SK-N-SH (cell line): ENCODE data around the gene CSF2RB. TPM values are rescaled to one million over a fixed set of nuclear protein-coding genes. Genes with fewer than 3 reads are reported as not detected.

ENCODE experiments used
- CTCF ChIA-PET: fragments of 300-600, 350-600 bp; formaldehyde crosslinking; extraction: SDS; loops from one replicate; lab custom pipeline; 2021; lab: Yijun Ruan, JAX
- POLR2A ChIA-PET: fragments of 350-600 bp; sonication (Branson Sonifier 250); formaldehyde crosslinking; extraction: SDS; loops from one replicate; lab custom pipeline; 2020; ENCODE audit warnings: antibody characterized with exemption, inconsistent platforms; lab: Yijun Ruan, JAX
- DNase-seq: peaks from one replicate; pipeline ENCODE4 v3.0.0; 2012
- H2AFZ ChIP-seq: fragments of 200-600 bp; sonication (generic); 2 replicates; pipeline ENCODE4 v1.8.1; 2016; ENCODE audit warnings: antibody characterized with exemption, mild to moderate bottlenecking, low read depth
- H3F3A ChIP-seq: fragments of 200-600 bp; sonication (generic); replicated peaks from 2 replicates; pipeline ENCODE3; 2016; ENCODE audit warnings: antibody characterized with exemption, mild to moderate bottlenecking; ENCODE audit not compliant: insufficient read depth
- H3K27ac ChIP-seq, 2 experiments: fragments of 200-500 bp in 1 of 2; fragments of 200-600 bp in 1 of 2; sonication (Bioruptor generic) in 1 of 2; sonication (generic), shearing (Covaris generic) in 1 of 2; 2 replicates each; pipeline versions ENCODE4 v1.5.1 to v1.6.1; 2014 to 2016; ENCODE audit warnings: low read depth in 2 of 2, inconsistent platforms in 1 of 2, low read length in 1 of 2, mild to moderate bottlenecking in 1 of 2, mixed read lengths in 1 of 2
- H3K27me3 ChIP-seq: fragments of 200-600 bp; sonication (generic), shearing (Covaris generic); 2 replicates; pipeline ENCODE4 v1.6.1; 2016; ENCODE audit warnings: mixed run types; ENCODE audit not compliant: insufficient read depth
- H3K36me3 ChIP-seq, 2 experiments: fragments of 200-500 bp in 1 of 2; fragments of 200-600 bp in 1 of 2; sonication (Bioruptor generic) in 1 of 2; sonication (generic) in 1 of 2; replicated peaks in 1 of 2; 2 replicates each; pipeline versions ENCODE3 to v1.5.1; 2014 to 2016; ENCODE audit warnings: low read length in 1 of 2, mild to moderate bottlenecking in 1 of 2; ENCODE audit not compliant: insufficient read depth in 2 of 2, control insufficient read depth in 1 of 2
- H3K4me1 ChIP-seq, 2 experiments: fragments of 200-500 bp in 1 of 2; fragments of 200-600 bp in 1 of 2; sonication (Bioruptor generic) in 1 of 2; sonication (generic), shearing (Covaris generic) in 1 of 2; 2 replicates each; pipeline versions ENCODE4 v1.5.1 to v1.6.1; 2014 to 2016; ENCODE audit warnings: low read depth in 1 of 2, low read length in 1 of 2, mixed run types in 1 of 2; ENCODE audit not compliant: insufficient read depth in 2 of 2, control insufficient read depth in 1 of 2
- H3K4me2 ChIP-seq: fragments of 200-600 bp; sonication (generic), shearing (Covaris generic); 2 replicates; pipeline ENCODE4 v1.6.1; 2017; ENCODE audit warnings: mixed run types
- H3K4me3 ChIP-seq, 2 experiments: fragments of 200-500 bp in 1 of 2; fragments of 200-600 bp in 1 of 2; sonication (Bioruptor generic) in 1 of 2; sonication (generic), shearing (Covaris generic) in 1 of 2; 2 replicates each; pipeline versions ENCODE4 v1.5.1 to v1.8.1; 2014 to 2016; ENCODE audit warnings: low read depth in 2 of 2, inconsistent platforms in 1 of 2, low read length in 1 of 2, mild to moderate bottlenecking in 1 of 2, mixed read lengths in 1 of 2, moderate library complexity in 1 of 2
- H3K79me2 ChIP-seq: fragments of 200-600 bp; sonication (generic); 2 replicates; pipeline ENCODE4 v1.8.1; 2017; ENCODE audit warnings: mild to moderate bottlenecking; ENCODE audit not compliant: insufficient read depth
- H3K9ac ChIP-seq: fragments of 200-600 bp; sonication (generic); 2 replicates; pipeline ENCODE4 v1.6.1; 2017; ENCODE audit warnings: mixed run types
- H3K9me2 ChIP-seq: fragments of 200-600 bp; sonication (generic); 2 replicates; pipeline ENCODE4 v1.6.1; 2017; ENCODE audit warnings: mixed run types
- H3K9me3 ChIP-seq: fragments of 200-600 bp; sonication (generic); 2 replicates; pipeline ENCODE4 v1.6.1; 2017; ENCODE audit warnings: mixed run types, mild to moderate bottlenecking, moderate library complexity
- H4K20me1 ChIP-seq: fragments of 200-600 bp; sonication (generic); 2 replicates; pipeline ENCODE4 v1.6.1; 2017; ENCODE audit warnings: mild to moderate bottlenecking, mixed run types; ENCODE audit not compliant: insufficient read depth
- CHD2 ChIP-seq: fragments of 150-350 bp; IDR thresholded peaks from 2 replicates; pipeline ENCODE4 v1.6.1; 2018; ENCODE audit warnings: low read length; ENCODE audit not compliant: partially characterized antibody
- JUND ChIP-seq: IDR thresholded peaks from 2 replicates; pipeline ENCODE4 v1.4.0; 2012
- RAD21 ChIP-seq: IDR thresholded peaks from 2 replicates; pipeline ENCODE4 v1.6.1; 2012; ENCODE audit warnings: mild to moderate bottlenecking, low read length
- RXRA ChIP-seq: IDR thresholded peaks from 2 replicates; pipeline ENCODE4 v1.4.0; 2012; ENCODE audit warnings: low read depth, mild to moderate bottlenecking, borderline replicate concordance
- SMC3 ChIP-seq: IDR thresholded peaks from 2 replicates; pipeline ENCODE4 v1.6.1; 2012; ENCODE audit warnings: low read depth, low read length, improper control_type of control experiment
- TCF12 ChIP-seq: IDR thresholded peaks from 2 replicates; pipeline ENCODE4 v1.4.0; 2012
- WGBS: methylation state at CpG from one replicate; pipeline ENCODE4 v1.1.6; 2017; ENCODE audit warnings: low lambda C conversion rate; 5-methylcytosine and 5-hydroxymethylcytosine counted together
- polyA plus RNA-seq, 3 experiments: library from polyadenylated mRNA; depleted of rRNA; stranded (reverse); fragments of >200 nt; gene quantifications; 2 replicates each; pipeline ENCODE4 v1.2.3, GENCODE V29; 2012
- TF ChIP-seq, protein P1 (sequence below): IDR thresholded peaks from 2 replicates; pipeline ENCODE4 v1.6.1; 2012; ENCODE audit warnings: mild to moderate bottlenecking, low read depth, low read length, moderate library complexity
- TF ChIP-seq, protein P2 (sequence below): IDR thresholded peaks from 2 replicates; pipeline ENCODE4; 2012
- TF ChIP-seq, protein P3 (sequence below): IDR thresholded peaks from 2 replicates; pipeline ENCODE4 v1.4.0; 2012; ENCODE audit warnings: low read depth, borderline replicate concordance

The CSF2RB gene
- polyA plus RNA-seq, 1 of the 3 experiments (the other 2 are of a cell fraction), result not detected

DNA sequence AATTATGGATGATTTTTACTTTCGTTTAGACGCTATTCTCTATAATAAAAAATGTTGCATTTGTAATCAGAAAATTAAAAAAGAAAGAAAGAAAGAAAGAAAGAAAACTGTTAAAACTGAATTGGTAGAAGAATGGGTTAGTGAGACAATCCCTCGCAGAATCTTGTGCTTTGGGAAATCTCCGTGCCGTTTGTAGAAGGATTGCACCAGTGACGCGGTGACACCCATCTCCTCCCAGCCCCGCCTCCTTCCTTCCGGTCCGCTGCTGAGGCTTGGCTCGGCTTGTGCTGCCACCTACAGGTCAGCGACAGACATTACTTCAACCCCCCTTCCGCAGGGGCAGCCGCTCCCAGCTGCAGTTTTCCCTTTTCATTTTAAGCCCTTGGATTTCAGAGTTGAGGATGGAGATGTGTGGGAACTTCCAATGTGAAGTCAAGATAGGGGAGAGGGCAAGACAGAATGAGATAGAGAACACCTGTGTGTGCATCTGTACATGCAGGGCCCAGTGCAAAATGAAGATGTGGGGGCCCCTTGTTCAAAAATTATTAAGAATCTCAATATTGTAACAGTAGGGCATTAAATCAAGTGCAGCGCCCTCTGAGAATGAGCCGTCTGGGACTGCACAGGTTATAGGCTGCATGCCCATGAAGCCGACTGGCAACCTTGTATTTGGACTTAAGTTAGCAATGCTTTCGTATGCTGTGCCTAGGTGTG is 64.7 kb downstream of the CSF2RB start (continued):
- TF ChIP-seq, protein P1, sequence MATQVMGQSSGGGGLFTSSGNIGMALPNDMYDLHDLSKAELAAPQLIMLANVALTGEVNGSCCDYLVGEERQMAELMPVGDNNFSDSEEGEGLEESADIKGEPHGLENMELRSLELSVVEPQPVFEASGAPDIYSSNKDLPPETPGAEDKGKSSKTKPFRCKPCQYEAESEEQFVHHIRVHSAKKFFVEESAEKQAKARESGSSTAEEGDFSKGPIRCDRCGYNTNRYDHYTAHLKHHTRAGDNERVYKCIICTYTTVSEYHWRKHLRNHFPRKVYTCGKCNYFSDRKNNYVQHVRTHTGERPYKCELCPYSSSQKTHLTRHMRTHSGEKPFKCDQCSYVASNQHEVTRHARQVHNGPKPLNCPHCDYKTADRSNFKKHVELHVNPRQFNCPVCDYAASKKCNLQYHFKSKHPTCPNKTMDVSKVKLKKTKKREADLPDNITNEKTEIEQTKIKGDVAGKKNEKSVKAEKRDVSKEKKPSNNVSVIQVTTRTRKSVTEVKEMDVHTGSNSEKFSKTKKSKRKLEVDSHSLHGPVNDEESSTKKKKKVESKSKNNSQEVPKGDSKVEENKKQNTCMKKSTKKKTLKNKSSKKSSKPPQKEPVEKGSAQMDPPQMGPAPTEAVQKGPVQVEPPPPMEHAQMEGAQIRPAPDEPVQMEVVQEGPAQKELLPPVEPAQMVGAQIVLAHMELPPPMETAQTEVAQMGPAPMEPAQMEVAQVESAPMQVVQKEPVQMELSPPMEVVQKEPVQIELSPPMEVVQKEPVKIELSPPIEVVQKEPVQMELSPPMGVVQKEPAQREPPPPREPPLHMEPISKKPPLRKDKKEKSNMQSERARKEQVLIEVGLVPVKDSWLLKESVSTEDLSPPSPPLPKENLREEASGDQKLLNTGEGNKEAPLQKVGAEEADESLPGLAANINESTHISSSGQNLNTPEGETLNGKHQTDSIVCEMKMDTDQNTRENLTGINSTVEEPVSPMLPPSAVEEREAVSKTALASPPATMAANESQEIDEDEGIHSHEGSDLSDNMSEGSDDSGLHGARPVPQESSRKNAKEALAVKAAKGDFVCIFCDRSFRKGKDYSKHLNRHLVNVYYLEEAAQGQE, result no peak
- TF ChIP-seq SMC3 (peak; percentile 83), RAD21 (peak; percentile 94), CHD2 (no peak), TCF12 (no peak)
- TF ChIP-seq, protein P2, sequence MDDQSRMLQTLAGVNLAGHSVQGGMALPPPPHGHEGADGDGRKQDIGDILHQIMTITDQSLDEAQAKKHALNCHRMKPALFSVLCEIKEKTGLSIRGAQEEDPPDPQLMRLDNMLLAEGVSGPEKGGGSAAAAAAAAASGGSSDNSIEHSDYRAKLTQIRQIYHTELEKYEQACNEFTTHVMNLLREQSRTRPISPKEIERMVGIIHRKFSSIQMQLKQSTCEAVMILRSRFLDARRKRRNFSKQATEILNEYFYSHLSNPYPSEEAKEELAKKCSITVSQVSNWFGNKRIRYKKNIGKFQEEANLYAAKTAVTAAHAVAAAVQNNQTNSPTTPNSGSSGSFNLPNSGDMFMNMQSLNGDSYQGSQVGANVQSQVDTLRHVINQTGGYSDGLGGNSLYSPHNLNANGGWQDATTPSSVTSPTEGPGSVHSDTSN, result peak; percentile 36; the same call in 1 of the 2 replicates
- TF ChIP-seq, protein P3, sequence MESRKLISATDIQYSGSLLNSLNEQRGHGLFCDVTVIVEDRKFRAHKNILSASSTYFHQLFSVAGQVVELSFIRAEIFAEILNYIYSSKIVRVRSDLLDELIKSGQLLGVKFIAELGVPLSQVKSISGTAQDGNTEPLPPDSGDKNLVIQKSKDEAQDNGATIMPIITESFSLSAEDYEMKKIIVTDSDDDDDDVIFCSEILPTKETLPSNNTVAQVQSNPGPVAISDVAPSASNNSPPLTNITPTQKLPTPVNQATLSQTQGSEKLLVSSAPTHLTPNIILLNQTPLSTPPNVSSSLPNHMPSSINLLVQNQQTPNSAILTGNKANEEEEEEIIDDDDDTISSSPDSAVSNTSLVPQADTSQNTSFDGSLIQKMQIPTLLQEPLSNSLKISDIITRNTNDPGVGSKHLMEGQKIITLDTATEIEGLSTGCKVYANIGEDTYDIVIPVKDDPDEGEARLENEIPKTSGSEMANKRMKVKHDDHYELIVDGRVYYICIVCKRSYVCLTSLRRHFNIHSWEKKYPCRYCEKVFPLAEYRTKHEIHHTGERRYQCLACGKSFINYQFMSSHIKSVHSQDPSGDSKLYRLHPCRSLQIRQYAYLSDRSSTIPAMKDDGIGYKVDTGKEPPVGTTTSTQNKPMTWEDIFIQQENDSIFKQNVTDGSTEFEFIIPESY, result no peak

- no peak for TF ChIP-seq JUND
- no peak for TF ChIP-seq RXRA
- no peak for DNase-seq
- Histone ChIP-seq H2AFZ (no peak overlapping the region), H3K79me2 (no peaks in the 10 kb centered on the region), H4K20me1 (no peaks in the 10 kb centered on the region), H3K27me3 (no peaks in the 10 kb centered on the region; the same call in 1 of the 2 replicates), H3K9me2 (no peaks in the 10 kb centered on the region), H3K9ac (no peak overlapping the region), H3K4me3 (no peak overlapping the region), H3K4me2 (no peak overlapping the region), H3K36me3 (no peaks in the 10 kb centered on the region), H3F3A (no peaks in the 10 kb centered on the region), H3K27ac (no peak overlapping the region), H3K4me1 (no peaks in the 10 kb centered on the region; a peak in 1 of 4 replicates), H3K9me3 (no peaks in the 10 kb centered on the region)
- WGBS, result 70% methylated on average over 11 of the region's 13 CpGs
- POLR2A ChIA-PET, result no interaction called here
- CTCF ChIA-PET, result interaction anchor here (0.6 to 6.1 kb wide), 13 partner anchors 9 to 309 kb away, joined by 3 to 57 read pairs (median 5); no protein-coding TSS in a partner anchor
Measured at GRCh38 chr22:36979016-36979910, 65.8 kb downstream of the CSF2RB start.
